Small intestine (tissue), 16 donors: ENCODE results near the gene VASP. TPM values are rescaled to one million over a fixed set of nuclear protein-coding genes. Genes with fewer than 3 reads are reported as not detected.
A peak's percentile ranks its signal among the peaks of the same experiment; 100 is the strongest.

Experiments used
- DNase-seq, 2 donors: peaks; one replicate each; pipeline versions ENCODE4 v3.0.0 to v3.0.0-alpha.2; 2013
- FAIRE-seq: peaks from 2 replicates; lab custom pipeline; 2012; peaks lifted over from hg19 to GRCh38; lab: Jason Lieb, UNC
- H3K27ac ChIP-seq, 3 donors: one replicate each; pipeline ENCODE4 v1.5.1; 2013; ENCODE audit warnings: low read length in 2 of 3, mild to moderate bottlenecking in 2 of 3, control low read depth in 1 of 3, inconsistent platforms in 1 of 3, low read depth in 1 of 3, moderate library complexity in 1 of 3
- H3K27me3 ChIP-seq, 3 donors: one replicate each; pipeline ENCODE4 v1.6.1; 2013; ENCODE audit warnings: low read length in 3 of 3, inconsistent platforms in 1 of 3; ENCODE audit not compliant: control insufficient read depth in 3 of 3, insufficient read depth in 3 of 3
- H3K36me3 ChIP-seq, 3 donors: one replicate each; pipeline ENCODE4 v1.6.1; 2013; ENCODE audit warnings: low read length in 3 of 3, inconsistent platforms in 1 of 3, low read depth in 1 of 3, mild to moderate bottlenecking in 1 of 3, moderate library complexity in 1 of 3; ENCODE audit not compliant: control insufficient read depth in 3 of 3, insufficient read depth in 2 of 3
- H3K4me1 ChIP-seq, 3 donors: one replicate each; pipeline ENCODE4 v1.6.1; 2013; ENCODE audit warnings: low read length in 2 of 3, inconsistent platforms in 1 of 3, low read depth in 1 of 3, mild to moderate bottlenecking in 1 of 3, moderate library complexity in 1 of 3; ENCODE audit not compliant: control insufficient read depth in 3 of 3, insufficient read depth in 2 of 3
- H3K4me3 ChIP-seq, 3 donors: one replicate each; pipeline ENCODE4 v1.5.1; 2013; ENCODE audit warnings: low read length in 3 of 3, control low read depth in 1 of 3, inconsistent platforms in 1 of 3, low read depth in 1 of 3, mild to moderate bottlenecking in 1 of 3, moderate library complexity in 1 of 3
- H3K9me3 ChIP-seq, 2 donors: one replicate each; pipeline ENCODE4 v1.6.1; 2013; ENCODE audit warnings: low read depth in 1 of 2, low read length in 1 of 2; ENCODE audit not compliant: control insufficient read depth in 2 of 2, insufficient read depth in 1 of 2
- WGBS, 3 donors: extraction: QIAGEN DNeasy Blood & Tissue Kit; methylation state at CpG; one replicate each; pipeline ENCODE4 v1.1.7; 2013; 5-methylcytosine and 5-hydroxymethylcytosine counted together
- long read RNA-seq, 10 donors: transcript quantifications; one replicate each; lab custom pipeline, GENCODE V29; 2026
- polyA plus RNA-seq, 4 donors: library from polyadenylated mRNA; stranded (reverse) in 3 of 4; unstranded in 1 of 4; fragments of 200-250 nt in 3 of 4; fragments of 120-200 nt in 1 of 4; gene quantifications; one replicate each; pipeline versions ENCODE4 v1.2.1 to v1.2.3, GENCODE V29; 2013
- donor health status: healthy with polysubstance abuse.
- donor health status: control.
- donor health status: control.
- donor health status: Bipolar disorder and iron deficiency.
- donor health status: healthy.

Gene VASP
- 100 to 1,000 TPM in 2 of 4 donors, 10 to 100 TPM in 2; 50.4 to 132 (median 111) TPM for polyA plus RNA-seq
- long read RNA-seq, donor 1, transcript VASP-201 (13 exons, 2,305 nt), result major isoform, 6 of 41 reads
- long read RNA-seq, donor 1, partial matches to known transcripts, result 31 of 41 reads
- long read RNA-seq, donor 1, other reads (novel, unspliced or antisense), result 0 of 41 reads
- long read RNA-seq, donor 2, partial matches to known transcripts, result 9 of 14 reads
- long read RNA-seq, donor 2, other reads (novel, unspliced or antisense), result 0 of 14 reads
- long read RNA-seq, donor 3, transcript VASP-201 (13 exons, 2,305 nt), result major isoform, 7 of 51 reads
- long read RNA-seq, donor 3, partial matches to known transcripts, result 43 of 51 reads
- long read RNA-seq, donor 3, other reads (novel, unspliced or antisense), result 0 of 51 reads
- long read RNA-seq, donor 4, partial matches to known transcripts, result 0 of 1 reads
- long read RNA-seq, donor 4, other reads (novel, unspliced or antisense), result 0 of 1 reads
- long read RNA-seq, donor 5, partial matches to known transcripts, result 0 of 2 reads
- long read RNA-seq, donor 5, other reads (novel, unspliced or antisense), result 0 of 2 reads
- long read RNA-seq, donor 6, partial matches to known transcripts, result 16 of 21 reads
- long read RNA-seq, donor 6, other reads (novel, unspliced or antisense), result 0 of 21 reads
- long read RNA-seq, donor 7, transcript VASP-201 (13 exons, 2,305 nt), result major isoform, 9 of 21 reads
- long read RNA-seq, donor 7, partial matches to known transcripts, result 12 of 21 reads
- long read RNA-seq, donor 7, other reads (novel, unspliced or antisense), result 0 of 21 reads
- long read RNA-seq, donor 8, partial matches to known transcripts, result 0 of 1 reads
- long read RNA-seq, donor 8, other reads (novel, unspliced or antisense), result 0 of 1 reads
- long read RNA-seq, donor 9, result 0 reads
- long read RNA-seq, donor 10, transcript VASP-201 (13 exons, 2,305 nt), result major isoform, 5 of 43 reads
- long read RNA-seq, donor 10, partial matches to known transcripts, result 37 of 43 reads
- long read RNA-seq, donor 10, other reads (novel, unspliced or antisense), result 0 of 43 reads

- Histone ChIP-seq H3K9me3 (no peaks in the 10 kb centered on the region), H3K4me3 (peak within 1 kb of the TSS; percentile 88 to 100 (median 98)), H3K36me3 (peaks cover 0 to 15% (median 0%) of the 10 kb centered on the region in 3 donors), H3K4me1 (peaks cover 0 to 13% (median 0%) of the 10 kb centered on the region in 3 donors), H3K27me3 (no peaks in the 10 kb centered on the region), H3K27ac (peak within 1 kb of the TSS; percentile 93 to 96 (median 94))
- 0 to 1% (median 0%) methylated on average over 40 to 65 of the region's 65 CpGs for WGBS, 3 donors
- DNase-seq (peak; percentile 92), FAIRE-seq (no peak)
Measured at GRCh38 chr19:45506989-45507871, at the start of gene VASP. Gene VASP (plus strand): TSS chr19:45507479. CDS start chr19:45507772, 293 bp downstream.

GRCh38 chr19:45457776-45458175 lies 49.5 kb upstream of the VASP start:
- DNase-seq (no peak), FAIRE-seq (no peak)
- Histone ChIP-seq H3K9me3 (no peaks in the 10 kb centered on the region), H3K4me3 (no peak overlapping the region), H3K4me1 (peaks cover 2 to 16% (median 6%) of the 10 kb centered on the region in 3 donors), H3K36me3 (no peaks in the 10 kb centered on the region), H3K27me3 (no peaks in the 10 kb centered on the region), H3K27ac (no peak overlapping the region)

- Histone ChIP-seq H3K27ac (no peak overlapping the region), H3K27me3 (peaks cover 0 to 9% (median 0%) of the 10 kb centered on the region in 3 donors), H3K4me1 (peaks cover 2 to 7% (median 3%) of the 10 kb centered on the region in 3 donors), H3K9me3 (no peaks in the 10 kb centered on the region), H3K4me3 (no peak overlapping the region), H3K36me3 (no peaks in the 10 kb centered on the region)
- FAIRE-seq (no peak), DNase-seq (no peak)
- WGBS, 3 donors, result 40 to 54% (median 48%) methylated on average over 8 of the region's 8 CpGs
Measured at GRCh38 chr19:45460807-45461347, 46.4 kb upstream of the VASP start.

GRCh38 chr19:45462174-45462573 lies 45.1 kb upstream of the VASP start:
- Histone ChIP-seq H3K27me3 (peaks cover 0 to 15% (median 0%) of the 10 kb centered on the region in 3 donors), H3K4me1 (peaks cover 0 to 3% (median 2%) of the 10 kb centered on the region in 3 donors), H3K9me3 (no peaks in the 10 kb centered on the region), H3K4me3 (no peak overlapping the region), H3K27ac (no peak overlapping the region), H3K36me3 (no peaks in the 10 kb centered on the region)
- WGBS, 3 donors, result 52 to 60% (median 54%) methylated on average over 4 of the region's 4 CpGs
- DNase-seq (no peak), FAIRE-seq (no peak)

- Histone ChIP-seq H3K4me1 (peaks cover 0 to 9% (median 4%) of the 10 kb centered on the region in 3 donors), H3K27ac (no peak overlapping the region), H3K36me3 (no peaks in the 10 kb centered on the region), H3K9me3 (no peaks in the 10 kb centered on the region), H3K4me3 (no peak overlapping the region), H3K27me3 (peaks cover 0 to 16% (median 0%) of the 10 kb centered on the region in 3 donors)
- no peak for DNase-seq
- WGBS, 3 donors, result 62 to 71% (median 62%) methylated on average over 4 of the region's 4 CpGs
- FAIRE-seq, result no peak
Measured at GRCh38 chr19:45463241-45463640, 44.0 kb upstream of the VASP start.

GRCh38 chr19:45464274-45464673 lies 43.0 kb upstream of the VASP start:
- Histone ChIP-seq H3K36me3 (no peaks in the 10 kb centered on the region), H3K4me3 (no peak overlapping the region), H3K4me1 (peaks cover 0 to 14% (median 4%) of the 10 kb centered on the region in 3 donors), H3K27me3 (peaks cover 0 to 16% (median 0%) of the 10 kb centered on the region in 3 donors), H3K9me3 (no peaks in the 10 kb centered on the region), H3K27ac (no peak overlapping the region)
- FAIRE-seq (no peak), DNase-seq (no peak)
- 77 to 85% (median 84%) methylated on average over 2 of the region's 2 CpGs for WGBS, 3 donors

- Histone ChIP-seq H3K4me3 (no peak overlapping the region), H3K9me3 (no peaks in the 10 kb centered on the region), H3K36me3 (no peaks in the 10 kb centered on the region), H3K4me1 (peaks cover under 1 to 15% (median 4%) of the 10 kb centered on the region in 3 donors), H3K27ac (no peak overlapping the region), H3K27me3 (peaks cover 0 to 16% (median 0%) of the 10 kb centered on the region in 3 donors)
- DNase-seq (no peak), FAIRE-seq (no peak)
- 51 to 60% (median 57%) methylated on average over 7 to 8 of the region's 8 CpGs for WGBS, 3 donors
Measured at GRCh38 chr19:45464852-45465441, 42.3 kb upstream of the VASP start.
